Neutrophil (primary cell): ENCODE data around the gene SLC25A4.

Experiments
- H3K27ac ChIP-seq: fragments of 200-600 bp; sonication (generic); 2 replicates; pipeline ENCODE4 v1.5.1; 2016; ENCODE audit warnings: mild to moderate bottlenecking, moderate library complexity
- H3K27me3 ChIP-seq: fragments of 200-600 bp; sonication (generic); 2 replicates; pipeline ENCODE4 v1.6.0; 2016; ENCODE audit warnings: mild to moderate bottlenecking
- H3K36me3 ChIP-seq: fragments of 200-600 bp; sonication (generic); 2 replicates; pipeline ENCODE4 v1.5.1; 2017
- H3K4me1 ChIP-seq, 2 experiments: fragments of 200-600 bp in 1 of 2; sonication (generic) in 1 of 2; 1 replicate in 1 of 2; 2 replicates in 1 of 2; pipeline versions ENCODE4 v1.5.1 to v1.6.1; 2013 to 2016; ENCODE audit warnings: low read depth in 1 of 2, low read length in 1 of 2, mild to moderate bottlenecking in 1 of 2, moderate library complexity in 1 of 2; ENCODE audit not compliant: control insufficient read depth in 1 of 2, insufficient read depth in 1 of 2
- H3K4me3 ChIP-seq, 2 experiments: fragments of 200-600 bp in 1 of 2; sonication (generic) in 1 of 2; 1 replicate in 1 of 2; 2 replicates in 1 of 2; pipeline ENCODE4 v1.5.1; 2013 to 2016; ENCODE audit warnings: low read depth in 1 of 2, low read length in 1 of 2, mild to moderate bottlenecking in 1 of 2, moderate library complexity in 1 of 2
- H3K9me3 ChIP-seq: fragments of 200-600 bp; sonication (generic); 2 replicates; pipeline ENCODE4 v1.5.1; 2016
- TF ChIP-seq, protein P1 (sequence below): fragments of 200-600 bp; sonication (generic); IDR thresholded peaks from 2 replicates; pipeline ENCODE4 v1.5.1; 2016; ENCODE audit warnings: antibody characterized with exemption

SLC25A4 gene

DNA sequence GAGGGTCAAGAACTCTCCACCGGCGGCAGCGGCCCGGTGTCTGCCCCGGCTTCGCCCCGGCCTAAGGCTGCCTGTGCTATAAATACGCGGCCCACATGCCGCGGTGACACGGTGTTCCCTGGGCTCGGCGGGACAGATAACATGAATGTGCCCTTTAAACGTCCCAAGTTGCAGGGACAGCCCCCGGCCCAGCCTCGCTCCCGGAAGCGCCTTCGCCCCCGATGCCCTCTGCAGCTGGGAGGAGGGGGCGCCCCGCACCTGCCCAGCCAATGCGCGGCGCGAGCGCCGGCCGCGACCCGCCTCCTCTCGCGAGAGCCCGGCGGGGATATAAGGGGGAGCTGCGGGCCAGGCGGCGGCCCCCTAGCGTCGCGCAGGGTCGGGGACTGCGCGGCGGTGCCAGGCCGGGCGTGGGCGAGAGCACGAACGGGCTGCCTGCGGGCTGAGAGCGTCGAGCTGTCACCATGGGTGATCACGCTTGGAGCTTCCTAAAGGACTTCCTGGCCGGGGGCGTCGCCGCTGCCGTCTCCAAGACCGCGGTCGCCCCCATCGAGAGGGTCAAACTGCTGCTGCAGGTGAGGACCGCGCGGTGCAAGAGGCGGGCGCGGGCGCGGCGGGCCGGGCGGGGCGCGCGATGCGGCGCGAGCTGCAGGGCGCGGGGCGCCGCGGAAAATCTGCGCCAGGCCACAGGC lies at the start of gene SLC25A4:
Gene SLC25A4, plus strand, starts transcription at position 355 of the 689 bp plus-strand sequence. Its CDS starts 107 bp downstream, at position 462.
- Histone ChIP-seq H3K27ac (no peak within 1 kb of the TSS), H3K9me3 (no peaks in the 10 kb centered on the region), H3K36me3 (no peaks in the 10 kb centered on the region), H3K4me3 (peak within 1 kb of the TSS in 1 of 2 experiments; percentile 36), H3K4me1 (peaks cover 7 to 10% of the 10 kb centered on the region in 2 experiments), H3K27me3 (peaks cover 100% of the 10 kb centered on the region)
- TF ChIP-seq, protein P1, sequence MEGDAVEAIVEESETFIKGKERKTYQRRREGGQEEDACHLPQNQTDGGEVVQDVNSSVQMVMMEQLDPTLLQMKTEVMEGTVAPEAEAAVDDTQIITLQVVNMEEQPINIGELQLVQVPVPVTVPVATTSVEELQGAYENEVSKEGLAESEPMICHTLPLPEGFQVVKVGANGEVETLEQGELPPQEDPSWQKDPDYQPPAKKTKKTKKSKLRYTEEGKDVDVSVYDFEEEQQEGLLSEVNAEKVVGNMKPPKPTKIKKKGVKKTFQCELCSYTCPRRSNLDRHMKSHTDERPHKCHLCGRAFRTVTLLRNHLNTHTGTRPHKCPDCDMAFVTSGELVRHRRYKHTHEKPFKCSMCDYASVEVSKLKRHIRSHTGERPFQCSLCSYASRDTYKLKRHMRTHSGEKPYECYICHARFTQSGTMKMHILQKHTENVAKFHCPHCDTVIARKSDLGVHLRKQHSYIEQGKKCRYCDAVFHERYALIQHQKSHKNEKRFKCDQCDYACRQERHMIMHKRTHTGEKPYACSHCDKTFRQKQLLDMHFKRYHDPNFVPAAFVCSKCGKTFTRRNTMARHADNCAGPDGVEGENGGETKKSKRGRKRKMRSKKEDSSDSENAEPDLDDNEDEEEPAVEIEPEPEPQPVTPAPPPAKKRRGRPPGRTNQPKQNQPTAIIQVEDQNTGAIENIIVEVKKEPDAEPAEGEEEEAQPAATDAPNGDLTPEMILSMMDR = no peak

DNA sequence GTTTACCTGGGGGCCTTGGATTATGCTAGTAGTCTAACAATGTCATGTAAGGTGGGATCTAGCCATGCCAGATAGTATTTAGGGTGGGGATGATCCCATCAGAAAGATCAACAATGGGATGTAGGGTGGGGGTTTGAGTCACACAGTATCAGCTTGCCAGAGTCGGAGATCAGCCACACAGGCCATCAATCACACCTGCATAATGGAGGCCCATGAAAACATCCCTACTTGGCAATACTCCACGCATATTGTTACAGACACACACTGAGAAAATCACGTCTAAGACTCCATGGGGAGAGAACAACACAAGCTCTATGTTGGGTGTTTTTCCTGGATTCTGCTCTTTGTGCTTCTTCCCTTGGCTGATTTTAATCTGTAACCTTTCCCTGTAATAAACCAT lies 49.5 kb upstream of the SLC25A4 start:
- H3K4me1 ChIP-seq = no peaks in the 10 kb centered on the region
- no peak overlapping the region for H3K4me3 ChIP-seq
- no peaks in the 10 kb centered on the region for H3K9me3 ChIP-seq
- no peaks in the 10 kb centered on the region for H3K36me3 ChIP-seq
- H3K27me3 ChIP-seq = peaks cover 5% of the 10 kb centered on the region
- no peak overlapping the region for H3K27ac ChIP-seq
- TF ChIP-seq, protein P1 = no peak

DNA sequence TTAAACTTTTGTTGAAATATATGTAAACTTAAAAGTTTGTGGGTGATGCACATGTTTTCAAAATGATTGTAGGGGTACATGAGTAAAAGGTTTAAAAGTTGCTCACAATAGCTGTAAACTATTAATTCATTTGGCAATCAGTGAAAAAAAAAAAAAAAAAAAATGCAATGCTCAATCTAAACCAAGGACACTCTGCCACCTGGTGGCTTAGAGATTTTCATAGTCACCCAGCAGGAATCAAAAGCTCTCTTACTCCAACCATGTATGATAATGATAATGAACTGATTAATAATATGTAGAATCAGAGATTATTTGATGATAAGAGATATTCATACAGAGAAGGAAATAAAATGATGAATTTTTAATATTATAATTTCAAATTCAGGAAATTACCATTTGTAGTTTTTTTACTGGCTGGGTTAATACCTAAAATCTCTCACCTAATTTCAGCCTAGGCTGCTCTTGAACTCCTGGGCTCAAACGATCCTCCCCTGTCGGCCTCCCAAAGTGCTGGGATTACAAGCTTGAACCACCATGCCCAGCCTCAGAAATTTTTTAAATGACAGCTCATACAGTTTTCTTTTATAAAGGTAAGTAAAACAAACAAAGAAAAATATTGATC lies 46.9 kb upstream of the SLC25A4 start:
- no peaks in the 10 kb centered on the region for H3K36me3 ChIP-seq
- no peak overlapping the region for H3K4me3 ChIP-seq
- H3K27ac ChIP-seq = no peak overlapping the region
- H3K27me3 ChIP-seq = peaks cover 9% of the 10 kb centered on the region
- H3K4me1 ChIP-seq = no peaks in the 10 kb centered on the region
- H3K9me3 ChIP-seq = no peaks in the 10 kb centered on the region
- TF ChIP-seq, protein P1 = no peak

DNA sequence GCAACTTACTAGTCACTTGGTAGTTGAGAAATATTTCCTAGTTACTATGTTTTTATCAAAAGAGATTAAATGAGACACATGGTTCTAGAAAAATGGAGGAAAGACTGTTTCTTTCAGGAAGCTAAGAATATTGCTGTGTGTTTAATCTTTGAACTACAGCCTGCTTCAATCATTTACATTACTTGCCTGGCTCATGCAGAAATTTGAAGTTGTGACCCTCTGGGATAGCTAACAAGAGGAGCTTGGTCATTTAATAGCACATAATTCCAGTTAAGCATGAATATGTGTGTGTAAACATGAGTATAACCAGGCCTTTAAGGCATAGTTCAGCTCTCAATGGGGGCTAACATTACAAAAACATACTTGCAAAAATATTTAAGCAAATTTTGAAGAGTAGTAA lies 44.6 kb upstream of the SLC25A4 start:
- H3K36me3 ChIP-seq = no peaks in the 10 kb centered on the region
- H3K27ac ChIP-seq = no peak overlapping the region
- TF ChIP-seq, protein P1 = no peak
- no peaks in the 10 kb centered on the region for H3K4me1 ChIP-seq
- H3K4me3 ChIP-seq = no peak overlapping the region
- H3K27me3 ChIP-seq = peaks cover 23% of the 10 kb centered on the region
- H3K9me3 ChIP-seq = no peaks in the 10 kb centered on the region

DNA sequence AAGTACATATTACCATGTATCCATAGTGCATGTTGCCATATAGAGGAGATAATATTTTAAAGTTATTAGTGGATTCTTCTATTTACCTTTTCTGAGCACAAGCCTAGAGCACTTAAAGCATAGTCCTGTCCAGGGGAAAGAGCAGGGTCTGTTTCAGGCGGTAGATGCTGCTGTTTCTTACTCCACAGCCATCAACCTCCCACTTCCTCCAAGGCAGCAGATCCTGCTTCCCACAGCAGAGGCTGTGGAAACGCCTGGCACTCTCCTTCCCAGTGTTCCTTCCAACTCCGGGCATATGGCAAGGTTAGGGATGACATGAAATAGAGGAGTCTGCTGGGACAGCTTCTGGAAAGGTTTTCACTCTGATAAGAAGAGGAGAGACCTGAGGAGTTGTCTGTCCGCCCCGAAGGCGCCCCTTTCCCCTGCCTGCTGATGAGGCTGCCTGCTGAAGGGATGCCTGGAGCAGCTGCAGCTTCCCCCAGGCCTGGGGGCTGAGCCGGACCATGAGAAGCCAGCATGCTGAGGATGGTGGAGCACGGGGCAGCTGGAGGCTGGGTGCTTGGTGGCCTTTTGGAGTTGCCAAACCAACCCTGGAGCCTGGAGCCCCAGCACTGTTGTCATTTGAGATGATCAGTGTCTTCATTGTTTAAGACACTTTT lies 43.9 kb upstream of the SLC25A4 start:
- Histone ChIP-seq H3K27me3 (peaks cover 26% of the 10 kb centered on the region), H3K4me1 (no peaks in the 10 kb centered on the region), H3K36me3 (no peaks in the 10 kb centered on the region), H3K9me3 (no peaks in the 10 kb centered on the region), H3K4me3 (no peak overlapping the region), H3K27ac (no peak overlapping the region)
- TF ChIP-seq, protein P1 = no peak
